A549 (cell line): ENCODE measurements around the gene UBC. TPM values are rescaled to one million over a fixed set of nuclear protein-coding genes. Genes with fewer than 3 reads are reported as not detected.

Experiments
- ATOH8 ChIP-seq: fragments of 250-450 bp; sonication (Bioruptor Pico); IDR thresholded peaks from 2 replicates; pipeline ENCODE4 v1.5.0; 2020; ENCODE audit warnings: low read depth, mild to moderate bottlenecking, moderate library complexity
- BCL3 ChIP-seq: fragments of >200 bp; sonication (Bioruptor Twin); formaldehyde crosslinking; IDR thresholded peaks from 3 replicates; pipeline ENCODE4 v1.6.1; 2016
- CBX8 ChIP-seq: fragments of 200-600 bp; sonication (generic); IDR thresholded peaks from 2 replicates; pipeline ENCODE4 v1.6.1; 2016
- CEBPB ChIP-seq, 2 experiments: fragments of >200 bp in 1 of 2; sonication (Bioruptor Twin) in 1 of 2; formaldehyde crosslinking in 1 of 2; IDR thresholded peaks; 2 replicates each; pipeline ENCODE4 v1.6.1; 2012 to 2016
- CHD2 ChIP-seq: fragments of 150-350 bp; IDR thresholded peaks from 2 replicates; pipeline ENCODE4 v1.6.1; 2014; ENCODE audit warnings: low read length; ENCODE audit not compliant: partially characterized antibody
- CHD4 ChIP-seq: fragments of 200-600 bp; sonication (generic); IDR thresholded peaks from 2 replicates; pipeline ENCODE4 v1.6.1; 2016; ENCODE audit warnings: antibody characterized with exemption, mild to moderate bottlenecking, borderline replicate concordance
- E2F6 ChIP-seq: IDR thresholded peaks from 2 replicates; pipeline ENCODE4 v1.6.1; 2012; ENCODE audit warnings: low read depth, borderline replicate concordance
- EHMT2 ChIP-seq: fragments of 200-600 bp; sonication (generic); IDR thresholded peaks from 2 replicates; pipeline ENCODE4 v1.6.1; 2016; ENCODE audit warnings: antibody characterized with exemption, low read depth, mild to moderate bottlenecking, moderate library complexity
- ELK1 ChIP-seq: fragments of 150-350 bp; IDR thresholded peaks from 2 replicates; pipeline ENCODE4 v1.6.1; 2014; ENCODE audit warnings: low read depth, mild to moderate bottlenecking, low read length
- EP300 ChIP-seq, 2 experiments: fragments of >200 bp; sonication (Bioruptor Twin); formaldehyde crosslinking; IDR thresholded peaks; 2 replicates in 1 of 2; 3 replicates in 1 of 2; pipeline ENCODE4 v1.6.1; 2016 to 2017
- FOSB ChIP-seq: fragments of 250-450 bp; sonication (Bioruptor Pico); IDR thresholded peaks from 2 replicates; pipeline ENCODE4 v1.5.0; 2020; ENCODE audit warnings: mild to moderate bottlenecking, moderate library complexity
- FOXS1 ChIP-seq: fragments of 250-450 bp; sonication (Bioruptor Pico); IDR thresholded peaks from 2 replicates; pipeline ENCODE4 v1.5.0; 2020; ENCODE audit warnings: mild to moderate bottlenecking, moderate library complexity
- HDAC2 ChIP-seq: fragments of 200-600 bp; sonication (generic); IDR thresholded peaks from 2 replicates; pipeline ENCODE4 v1.6.1; 2016
- HES2 ChIP-seq: fragments of >200 bp; sonication (Bioruptor Twin); formaldehyde crosslinking; IDR thresholded peaks from 2 replicates; pipeline ENCODE4 v1.6.1; 2016
- HEYL ChIP-seq: fragments of 250-450 bp; sonication (Bioruptor Pico); IDR thresholded peaks from 2 replicates; pipeline ENCODE4 v1.8.0; 2021; ENCODE audit warnings: mild to moderate bottlenecking, moderate library complexity
- HMGXB4 ChIP-seq: fragments of 250-450 bp; sonication (Bioruptor Pico); IDR thresholded peaks from 2 replicates; pipeline ENCODE4 v1.5.0; 2021; ENCODE audit warnings: mild to moderate bottlenecking, moderate library complexity, borderline replicate concordance
- HOXB5 ChIP-seq: fragments of 250-450 bp; sonication (Bioruptor Pico); IDR thresholded peaks from 2 replicates; pipeline ENCODE4 v1.5.0; 2020; ENCODE audit warnings: mild to moderate bottlenecking, moderate library complexity
- JUN ChIP-seq, 2 experiments: fragments of >200 bp; sonication (Bioruptor Twin); formaldehyde crosslinking; IDR thresholded peaks; 2 replicates in 1 of 2; 3 replicates in 1 of 2; pipeline ENCODE4 v1.6.1; 2016 to 2017
- KDM5A ChIP-seq: fragments of 200-600 bp; sonication (generic); IDR thresholded peaks from 2 replicates; pipeline ENCODE4 v1.6.1; 2016; ENCODE audit warnings: antibody characterized with exemption, mild to moderate bottlenecking
- MAFK ChIP-seq: fragments of 450-650 bp; IDR thresholded peaks from 2 replicates; pipeline ENCODE4 v1.6.1; 2014; ENCODE audit not compliant: partially characterized antibody
- MAX ChIP-seq: IDR thresholded peaks from 2 replicates; pipeline ENCODE4 v1.6.1; 2012
- MAZ ChIP-seq: fragments of 150-350 bp; IDR thresholded peaks from 2 replicates; pipeline ENCODE4 v1.6.1; 2014; ENCODE audit warnings: antibody characterized with exemption, low read depth, low read length, borderline replicate concordance
- NFE2L2 ChIP-seq: fragments of 150-350 bp; conservative IDR thresholded peaks from 2 replicates; pipeline ENCODE4 v1.6.1; 2014; ENCODE audit warnings: low read length
- NPAS2 ChIP-seq: fragments of 250-450 bp; sonication (Bioruptor Pico); IDR thresholded peaks from 2 replicates; pipeline ENCODE4 v1.8.0; 2022; ENCODE audit warnings: mild to moderate bottlenecking, moderate library complexity, borderline replicate concordance
- NR3C1 ChIP-seq: fragments of >200 bp; sonication (Bioruptor Twin); formaldehyde crosslinking; IDR thresholded peaks from 3 replicates; pipeline ENCODE4 v1.6.1; 2017
- PBX3 ChIP-seq: IDR thresholded peaks from 2 replicates; pipeline ENCODE4 v1.6.1; 2012
- PHF8 ChIP-seq: fragments of 200-600 bp; sonication (generic); IDR thresholded peaks from 2 replicates; pipeline ENCODE4 v1.6.1; 2016; ENCODE audit warnings: low read depth, mild to moderate bottlenecking, antibody characterized with exemption, moderate library complexity, borderline replicate concordance
- RARB ChIP-seq: fragments of 250-450 bp; sonication (Bioruptor Pico); IDR thresholded peaks from 2 replicates; pipeline ENCODE4 v1.8.0; 2021; ENCODE audit warnings: mild to moderate bottlenecking, moderate library complexity
- RCOR1 ChIP-seq: fragments of 150-350 bp; IDR thresholded peaks from 2 replicates; pipeline ENCODE4 v1.6.1; 2014; ENCODE audit warnings: antibody characterized with exemption, low read length, low read depth
- RFX5 ChIP-seq: fragments of 450-650 bp; IDR thresholded peaks from 2 replicates; pipeline ENCODE4 v1.7.1; 2014; ENCODE audit warnings: antibody characterized with exemption, mild to moderate bottlenecking, moderate library complexity
- RNF2 ChIP-seq: fragments of 200-600 bp; sonication (generic); IDR thresholded peaks from 2 replicates; pipeline ENCODE4 v1.6.1; 2016; ENCODE audit warnings: low read depth, mild to moderate bottlenecking, antibody characterized with exemption, moderate library complexity, borderline replicate concordance
- SMC3 ChIP-seq: fragments of >200 bp; sonication (Bioruptor Twin); formaldehyde crosslinking; IDR thresholded peaks from 3 replicates; pipeline ENCODE4 v1.6.1; 2018; ENCODE audit warnings: inconsistent platforms
- SREBF2 ChIP-seq: fragments of 450-650 bp; IDR thresholded peaks from 2 replicates; pipeline ENCODE4 v1.6.1; 2014; ENCODE audit warnings: mild to moderate bottlenecking, moderate library complexity
- TFCP2L1 ChIP-seq: fragments of 250-450 bp; sonication (Bioruptor Pico); IDR thresholded peaks from 2 replicates; pipeline ENCODE4 v1.5.0; 2021; ENCODE audit warnings: mild to moderate bottlenecking
- TP53 ChIP-seq: fragments of 250-450 bp; sonication (Bioruptor Pico); IDR thresholded peaks from 2 replicates; pipeline ENCODE4 v1.5.0; 2021; ENCODE audit warnings: mild to moderate bottlenecking, moderate library complexity
- ZC3H11A ChIP-seq: fragments of 450-650 bp; IDR thresholded peaks from 2 replicates; pipeline ENCODE4 v1.6.1; 2014; ENCODE audit warnings: antibody characterized with exemption, mild to moderate bottlenecking
- ZFP36 ChIP-seq: fragments of 450-650 bp; IDR thresholded peaks from 2 replicates; pipeline ENCODE4 v1.6.1; 2014; ENCODE audit warnings: borderline replicate concordance; ENCODE audit not compliant: partially characterized antibody
- polyA plus RNA-seq, 4 experiments: library from polyadenylated mRNA; depleted of rRNA in 3 of 4; stranded (reverse); fragments of >200 nt; fragmentation: RNase III in 1 of 4; extraction: RNeasy Plus Mini Kit Qiagen cat#74134 plus additional on column Dnase treatment in 1 of 4; gene quantifications; 2 replicates in 3 of 4; 3 replicates in 1 of 4; pipeline ENCODE4 v1.2.3, GENCODE V29; 2011 to 2017

UBC gene
- polyA plus RNA-seq, 2 of the 4 experiments (the other 2 are of a cell fraction): 993 to 2,000 TPM

GRCh38 chr12:124928095-124928911 lies 13.9 kb upstream of the UBC start (continued):
- TF ChIP-seq EHMT2 (no peak), E2F6 (peak; percentile 91), RFX5 (peak; percentile 10; the same call in 1 of the 2 replicates), HDAC2 (no peak), RNF2 (no peak), NFE2L2 (no peak), SMC3 (no peak), CEBPB (IDR thresholded peaks at IDR 0.05) (no peak), SREBF2 (no peak), ZC3H11A (no peak), CBX8 (no peak), ZFP36 (no peak), NR3C1 (no peak), MAZ (no peak), HMGXB4 (CRISPR knock-in tag) (no peak), HES2 (no peak), NPAS2 (CRISPR knock-in tag) (no peak), BCL3 (no peak), HOXB5 (CRISPR knock-in tag) (no peak), FOXS1 (CRISPR knock-in tag) (peak; percentile 55), KDM5A (no peak), EP300 (IDR thresholded peaks at IDR 0.05) (peak; percentile 52 to 61; a peak in 2 of 5 replicates), PBX3 (0 out of 2 replicates have a peak, but pooled peaks have one; percentile 21), RARB (0 out of 2 replicates have a peak, but pooled peaks have one; percentile 45), MAX (peak; percentile 96), CHD2 (peak; percentile 43), ATOH8 (CRISPR knock-in tag) (peak; percentile 91), CHD4 (peak; percentile 33; the same call in 1 of the 2 replicates), TP53 (CRISPR knock-in tag) (peak; percentile 56; the same call in 1 of the 2 replicates), HEYL (peak; percentile 38), ELK1 (no peak), RCOR1 (no peak), JUN (IDR thresholded peaks at IDR 0.05) (peak in 1 of 2 experiments; percentile 58; a peak in 2 of 5 replicates), PHF8 (no peak), MAFK (no peak), FOSB (no peak), TFCP2L1 (CRISPR knock-in tag) (no peak)
